HepG2 (cell line): ENCODE data around the gene JPH2.

Source experiments
- MXI1 ChIP-seq: IDR thresholded peaks from 3 replicates; pipeline ENCODE4 v1.6.1; 2012; ENCODE audit warnings: low read depth, low read length, inconsistent platforms, borderline replicate concordance
- SIX4 ChIP-seq: sonication (generic); formaldehyde crosslinking; IDR thresholded peaks from 2 replicates; pipeline ENCODE4 v1.4.0; 2020; ENCODE audit warnings: missing genetic modification reagents
- SKI ChIP-seq: fragments of 450-650 bp; IDR thresholded peaks from one replicate; pipeline ENCODE4 v1.6.1; 2018; ENCODE audit warnings: mild to moderate bottlenecking; ENCODE audit not compliant: partially characterized antibody
- TF ChIP-seq, protein P1 (sequence below): sonication (generic); formaldehyde crosslinking; IDR thresholded peaks from one replicate; pipeline ENCODE4 v1.5.1; 2020; ENCODE audit warnings: mild to moderate bottlenecking, missing genetic modification reagents; ENCODE audit errors: not compliant biosample characterization

DNA sequence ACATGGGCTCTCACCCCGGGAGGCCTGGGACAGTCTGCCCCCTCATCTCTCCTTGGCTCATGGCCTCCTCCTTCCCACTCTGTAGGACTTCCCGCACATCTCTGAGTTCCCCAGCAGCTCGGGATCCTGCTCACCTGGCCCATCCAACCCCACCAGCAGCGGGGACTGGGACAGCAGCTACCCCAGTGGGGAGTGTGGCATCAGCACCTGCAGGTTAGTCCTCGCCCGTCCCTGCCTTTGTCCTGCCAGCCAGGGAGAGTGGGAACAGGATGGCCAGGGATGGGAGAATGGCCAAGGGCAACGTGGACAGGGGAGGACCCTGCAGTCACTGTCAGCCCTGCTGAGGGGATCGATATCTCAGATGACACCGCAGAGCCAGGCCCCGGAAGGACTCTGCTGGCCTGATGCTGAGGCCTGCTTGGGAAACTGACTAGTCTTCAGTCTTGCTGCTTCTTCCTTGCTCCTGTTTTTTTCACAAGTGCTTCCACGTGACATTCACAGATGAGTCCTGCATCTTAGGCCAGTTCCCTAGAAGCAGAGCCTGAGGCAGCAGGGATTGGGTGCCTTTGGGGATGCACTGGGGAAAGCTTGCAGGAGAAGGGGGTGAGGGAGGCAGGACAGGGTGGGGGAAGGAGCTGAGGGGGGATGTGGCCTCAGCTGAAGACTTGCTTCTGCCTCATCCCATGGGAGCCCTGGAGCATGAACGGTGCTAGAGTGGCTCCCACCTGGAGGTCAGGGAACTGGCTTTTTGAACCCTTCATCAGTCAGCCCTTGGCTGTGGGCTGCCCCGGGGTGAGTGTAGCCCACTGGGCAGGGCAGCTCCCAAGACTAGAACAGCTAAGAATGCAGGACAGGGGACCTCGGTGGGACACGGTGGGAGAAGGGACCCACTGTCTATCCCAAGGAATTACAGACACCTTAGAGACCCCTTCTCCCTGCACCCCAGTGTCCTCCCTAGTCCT lies 120.1 kb downstream of the JPH2 start:
- TF ChIP-seq, protein P1, sequence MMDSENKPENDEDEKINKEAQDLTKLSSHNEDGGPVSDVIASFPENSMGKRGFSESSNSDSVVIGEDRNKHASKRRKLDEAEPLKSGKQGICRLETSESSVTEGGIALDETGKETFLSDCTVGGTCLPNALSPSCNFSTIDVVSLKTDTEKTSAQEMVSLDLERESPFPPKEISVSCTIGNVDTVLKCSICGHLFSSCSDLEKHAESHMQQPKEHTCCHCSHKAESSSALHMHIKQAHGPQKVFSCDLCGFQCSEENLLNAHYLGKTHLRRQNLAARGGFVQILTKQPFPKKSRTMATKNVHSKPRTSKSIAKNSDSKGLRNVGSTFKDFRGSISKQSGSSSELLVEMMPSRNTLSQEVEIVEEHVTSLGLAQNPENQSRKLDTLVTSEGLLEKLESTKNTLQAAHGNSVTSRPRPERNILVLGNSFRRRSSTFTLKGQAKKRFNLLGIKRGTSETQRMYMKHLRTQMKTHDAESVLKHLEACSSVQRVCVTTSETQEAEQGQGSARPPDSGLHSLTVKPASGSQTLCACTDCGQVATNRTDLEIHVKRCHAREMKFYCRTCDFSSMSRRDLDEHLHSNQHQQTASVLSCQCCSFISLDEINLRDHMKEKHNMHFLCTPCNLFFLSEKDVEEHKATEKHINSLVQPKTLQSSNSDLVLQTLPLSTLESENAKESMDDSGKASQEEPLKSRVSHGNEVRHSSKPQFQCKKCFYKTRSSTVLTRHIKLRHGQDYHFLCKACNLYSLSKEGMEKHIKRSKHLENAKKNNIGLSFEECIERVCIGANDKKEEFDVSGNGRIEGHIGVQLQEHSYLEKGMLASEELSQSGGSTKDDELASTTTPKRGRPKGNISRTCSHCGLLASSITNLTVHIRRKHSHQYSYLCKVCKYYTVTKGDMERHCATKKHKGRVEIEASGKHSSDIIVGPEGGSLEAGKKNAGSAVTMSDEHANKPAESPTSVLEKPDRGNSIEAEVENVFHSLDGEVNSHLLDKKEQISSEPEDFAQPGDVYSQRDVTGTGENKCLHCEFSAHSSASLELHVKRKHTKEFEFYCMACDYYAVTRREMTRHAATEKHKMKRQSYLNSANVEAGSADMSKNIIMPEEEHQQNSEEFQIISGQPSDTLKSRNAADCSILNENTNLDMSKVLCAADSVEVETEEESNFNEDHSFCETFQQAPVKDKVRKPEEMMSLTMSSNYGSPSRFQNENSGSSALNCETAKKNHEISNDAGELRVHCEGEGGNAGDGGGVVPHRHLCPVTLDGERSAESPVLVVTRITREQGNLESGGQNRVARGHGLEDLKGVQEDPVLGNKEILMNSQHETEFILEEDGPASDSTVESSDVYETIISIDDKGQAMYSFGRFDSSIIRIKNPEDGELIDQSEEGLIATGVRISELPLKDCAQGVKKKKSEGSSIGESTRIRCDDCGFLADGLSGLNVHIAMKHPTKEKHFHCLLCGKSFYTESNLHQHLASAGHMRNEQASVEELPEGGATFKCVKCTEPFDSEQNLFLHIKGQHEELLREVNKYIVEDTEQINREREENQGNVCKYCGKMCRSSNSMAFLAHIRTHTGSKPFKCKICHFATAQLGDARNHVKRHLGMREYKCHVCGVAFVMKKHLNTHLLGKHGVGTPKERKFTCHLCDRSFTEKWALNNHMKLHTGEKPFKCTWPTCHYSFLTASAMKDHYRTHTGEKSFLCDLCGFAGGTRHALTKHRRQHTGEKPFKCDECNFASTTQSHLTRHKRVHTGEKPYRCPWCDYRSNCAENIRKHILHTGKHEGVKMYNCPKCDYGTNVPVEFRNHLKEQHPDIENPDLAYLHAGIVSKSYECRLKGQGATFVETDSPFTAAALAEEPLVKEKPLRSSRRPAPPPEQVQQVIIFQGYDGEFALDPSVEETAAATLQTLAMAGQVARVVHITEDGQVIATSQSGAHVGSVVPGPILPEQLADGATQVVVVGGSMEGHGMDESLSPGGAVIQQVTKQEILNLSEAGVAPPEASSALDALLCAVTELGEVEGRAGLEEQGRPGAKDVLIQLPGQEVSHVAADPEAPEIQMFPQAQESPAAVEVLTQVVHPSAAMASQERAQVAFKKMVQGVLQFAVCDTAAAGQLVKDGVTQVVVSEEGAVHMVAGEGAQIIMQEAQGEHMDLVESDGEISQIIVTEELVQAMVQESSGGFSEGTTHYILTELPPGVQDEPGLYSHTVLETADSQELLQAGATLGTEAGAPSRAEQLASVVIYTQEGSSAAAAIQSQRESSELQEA (CRISPR knock-in tag), result no peak
- TF ChIP-seq SIX4 (CRISPR knock-in tag) (no peak), SKI (no peak), MXI1 (no peak)
